GM23338 (cell line): ENCODE data around the gene ZNF22. TPM values are rescaled to one million over a fixed set of nuclear protein-coding genes. Genes with fewer than 3 reads are reported as not detected.

Experiments used
- ATAC-seq: fragments of 200-7000 bp; cut with Tn5 transposase; 3 replicates; pipeline ENCODE4 v1.9.1; 2020
- DNase-seq: peaks from one replicate; pipeline ENCODE4 v3.0.0-alpha.2; 2015; ENCODE audit warnings: low spot score
- H2AFZ ChIP-seq: fragments of 200-600 bp; sonication (generic); 2 replicates; pipeline ENCODE4 v1.8.0; 2016; ENCODE audit warnings: antibody characterized with exemption, mild to moderate bottlenecking, moderate library complexity
- H3F3A ChIP-seq: fragments of 200-600 bp; sonication (generic); replicated peaks from 2 replicates; pipeline ENCODE4 v1.8.0; 2017; ENCODE audit warnings: antibody characterized with exemption, mixed run types, low read depth
- H3K27ac ChIP-seq: fragments of 200-600 bp; sonication (generic); 2 replicates; pipeline ENCODE4 v1.6.1; 2016; ENCODE audit warnings: low read depth
- H3K27me3 ChIP-seq: fragments of 200-600 bp; sonication (generic); 2 replicates; pipeline ENCODE4 v1.8.0; 2016; ENCODE audit warnings: mild to moderate bottlenecking, mixed run types, moderate library complexity; ENCODE audit not compliant: insufficient read depth
- H3K36me3 ChIP-seq: fragments of 200-600 bp; sonication (generic); 2 replicates; pipeline ENCODE4 v1.8.0; 2016; ENCODE audit warnings: mild to moderate bottlenecking; ENCODE audit not compliant: insufficient read depth
- H3K4me1 ChIP-seq: fragments of 200-600 bp; sonication (generic); 2 replicates; pipeline ENCODE4 v1.8.0; 2016; ENCODE audit warnings: mild to moderate bottlenecking, moderate library complexity; ENCODE audit not compliant: insufficient read depth
- H3K4me2 ChIP-seq: fragments of 200-600 bp; sonication (generic); 2 replicates; pipeline ENCODE4 v1.7.1; 2017; ENCODE audit warnings: mixed run types
- H3K4me3 ChIP-seq: fragments of 200-600 bp; sonication (generic); 2 replicates; pipeline ENCODE4 v1.6.1; 2016; ENCODE audit warnings: mixed run types
- H3K79me2 ChIP-seq: fragments of 200-600 bp; sonication (generic); replicated peaks from 2 replicates; pipeline ENCODE4 v1.8.0; 2017; ENCODE audit warnings: mild to moderate bottlenecking; ENCODE audit not compliant: insufficient read depth
- H3K9me2 ChIP-seq: fragments of 200-600 bp; sonication (generic); 2 replicates; pipeline ENCODE4 v1.8.0; 2017; ENCODE audit not compliant: insufficient read depth
- H4K20me1 ChIP-seq: fragments of 200-600 bp; sonication (generic); replicated peaks from 2 replicates; pipeline ENCODE4 v1.8.0; 2017; ENCODE audit warnings: mild to moderate bottlenecking; ENCODE audit not compliant: insufficient read depth
- H3K27ac Mint-ChIP-seq: 2 replicates; pipeline ENCODE4 v1.8.0; 2020; ENCODE audit warnings: inconsistent platforms, mild to moderate bottlenecking, moderate library complexity, mixed read lengths
- H3K27me3 Mint-ChIP-seq: 3 replicates; pipeline ENCODE4 v1.8.0; 2022; ENCODE audit warnings: low read depth, mild to moderate bottlenecking, moderate library complexity, mixed read lengths, inconsistent platforms; ENCODE audit not compliant: insufficient read depth, poor library complexity
- H3K36me3 Mint-ChIP-seq: 3 replicates; pipeline ENCODE4 v1.8.0; 2021; ENCODE audit warnings: low read depth, mild to moderate bottlenecking, inconsistent platforms, moderate library complexity, mixed read lengths
- H3K4me1 Mint-ChIP-seq: 3 replicates; pipeline ENCODE4 v1.8.0; 2020; ENCODE audit warnings: mild to moderate bottlenecking, inconsistent platforms, mixed read lengths
- H3K4me3 Mint-ChIP-seq: 3 replicates; pipeline ENCODE4 v1.8.0; 2021; ENCODE audit warnings: moderate library complexity, mild to moderate bottlenecking, inconsistent platforms, mixed read lengths
- H3K9me3 Mint-ChIP-seq: 3 replicates; pipeline ENCODE4 v1.8.0; 2020; ENCODE audit warnings: moderate library complexity, mild to moderate bottlenecking, inconsistent platforms, mixed read lengths
- CREB1 ChIP-seq: fragments of 250-450 bp; sonication (Bioruptor Pico); IDR thresholded peaks from 2 replicates; pipeline ENCODE4 v1.5.0; 2020; ENCODE audit warnings: low read depth, mild to moderate bottlenecking, moderate library complexity
- CTCF ChIP-seq, 2 experiments: fragments of 200-600 bp in 1 of 2; sonication (generic) in 1 of 2; conservative IDR thresholded peaks; 2 replicates each; pipeline versions ENCODE4 v1.5.1 to v1.6.1; 2016 to 2017; ENCODE audit warnings: antibody characterized with exemption in 2 of 2, low read depth in 2 of 2, mild to moderate bottlenecking in 2 of 2, moderate library complexity in 1 of 2
- EZH2 ChIP-seq: fragments of 200-600 bp; sonication (generic); IDR thresholded peaks from one replicate; pipeline ENCODE4 v1.8.0; 2017; ENCODE audit warnings: antibody characterized with exemption, mild to moderate bottlenecking, low read depth; ENCODE audit not compliant: unreplicated experiment
- EZH2phosphoT487 ChIP-seq: fragments of 200-600 bp; sonication (generic); IDR thresholded peaks from one replicate; pipeline ENCODE4 v1.8.1; 2018; ENCODE audit warnings: antibody characterized with exemption; ENCODE audit not compliant: unreplicated experiment
- JUNB ChIP-seq: IDR thresholded peaks from one replicate; pipeline ENCODE4 v1.6.1; 2016; ENCODE audit warnings: antibody characterized with exemption; ENCODE audit not compliant: unreplicated experiment
- NANOG ChIP-seq: IDR thresholded peaks from 2 replicates; pipeline ENCODE4 v1.6.1; 2016; ENCODE audit warnings: antibody characterized with exemption, borderline replicate concordance
- POLR2AphosphoS5 ChIP-seq: IDR thresholded peaks from 2 replicates; pipeline ENCODE4 v1.6.1; 2016; ENCODE audit warnings: antibody characterized with exemption, low read depth
- STAT1 ChIP-seq: IDR thresholded peaks from one replicate; pipeline ENCODE4 v1.6.1; 2016; ENCODE audit warnings: antibody characterized with exemption; ENCODE audit not compliant: unreplicated experiment
- ZNF114 ChIP-seq: fragments of 250-450 bp; sonication (Bioruptor Pico); IDR thresholded peaks from 2 replicates; pipeline ENCODE4 v1.5.0; 2020; ENCODE audit warnings: mild to moderate bottlenecking, moderate library complexity
- ZNF462 ChIP-seq: fragments of 250-450 bp; sonication (Bioruptor Pico); IDR thresholded peaks from 2 replicates; pipeline ENCODE4 v1.5.0; 2020; ENCODE audit warnings: mild to moderate bottlenecking, moderate library complexity
- polyA plus RNA-seq: library from polyadenylated mRNA; unstranded; fragments of >200 nt; fragmentation: Nextera tagmentation; extraction: Ambion mirVana; gene quantifications from 2 replicates; pipeline ENCODE4 v1.2.1, GENCODE V29; 2016
- total RNA-seq: library from RNA; depleted of rRNA; stranded (reverse); fragments of >200 nt; shearing (Covaris generic); gene quantifications from 2 replicates; pipeline ENCODE4 v1.2.3, GENCODE V29; 2014
- TF ChIP-seq, protein P1 (sequence below): IDR thresholded peaks from one replicate; pipeline ENCODE4 v1.6.1; 2018; ENCODE audit warnings: antibody characterized with exemption; ENCODE audit not compliant: unreplicated experiment

Gene ZNF22
- total and polyA plus RNA-seq, 2 experiments from 2014 or later: 40.5 to 81.8 TPM

GRCh38 chr10:44952779-44953231, 47.9 kb upstream of the ZNF22 start:
- Histone ChIP-seq H3K27me3 (no peaks in the 10 kb centered on the region), H3F3A (no peaks in the 10 kb centered on the region), H3K4me2 (peak overlapping the region; percentile 7; the same call in 1 of the 2 replicates), H3K9me2 (no peaks in the 10 kb centered on the region), H3K4me1 (peaks cover 8% of the 10 kb centered on the region), H3K36me3 (no peaks in the 10 kb centered on the region), H4K20me1 (no peaks in the 10 kb centered on the region), H3K27ac (no peak overlapping the region), H3K4me3 (no peak overlapping the region), H2AFZ (no peak overlapping the region), H3K79me2 (no peaks in the 10 kb centered on the region)
- Mint-ChIP-seq H3K4me3 (no peak overlapping the region; the same call in 2 of the 3 replicates), H3K27ac (no peak overlapping the region), H3K4me1 (peaks cover 22% of the 10 kb centered on the region), H3K9me3 (no peaks in the 10 kb centered on the region), H3K27me3 (peaks cover 10% of the 10 kb centered on the region), H3K36me3 (peaks cover 11% of the 10 kb centered on the region; the same call in 2 of the 3 replicates)
- DNase-seq: peak; percentile 73
- no peak for TF ChIP-seq JUNB
- TF ChIP-seq ZNF114 (CRISPR knock-in tag): no peak
- TF ChIP-seq POLR2AphosphoS5: no peak
- TF ChIP-seq STAT1: no peak
- TF ChIP-seq, protein P1, sequence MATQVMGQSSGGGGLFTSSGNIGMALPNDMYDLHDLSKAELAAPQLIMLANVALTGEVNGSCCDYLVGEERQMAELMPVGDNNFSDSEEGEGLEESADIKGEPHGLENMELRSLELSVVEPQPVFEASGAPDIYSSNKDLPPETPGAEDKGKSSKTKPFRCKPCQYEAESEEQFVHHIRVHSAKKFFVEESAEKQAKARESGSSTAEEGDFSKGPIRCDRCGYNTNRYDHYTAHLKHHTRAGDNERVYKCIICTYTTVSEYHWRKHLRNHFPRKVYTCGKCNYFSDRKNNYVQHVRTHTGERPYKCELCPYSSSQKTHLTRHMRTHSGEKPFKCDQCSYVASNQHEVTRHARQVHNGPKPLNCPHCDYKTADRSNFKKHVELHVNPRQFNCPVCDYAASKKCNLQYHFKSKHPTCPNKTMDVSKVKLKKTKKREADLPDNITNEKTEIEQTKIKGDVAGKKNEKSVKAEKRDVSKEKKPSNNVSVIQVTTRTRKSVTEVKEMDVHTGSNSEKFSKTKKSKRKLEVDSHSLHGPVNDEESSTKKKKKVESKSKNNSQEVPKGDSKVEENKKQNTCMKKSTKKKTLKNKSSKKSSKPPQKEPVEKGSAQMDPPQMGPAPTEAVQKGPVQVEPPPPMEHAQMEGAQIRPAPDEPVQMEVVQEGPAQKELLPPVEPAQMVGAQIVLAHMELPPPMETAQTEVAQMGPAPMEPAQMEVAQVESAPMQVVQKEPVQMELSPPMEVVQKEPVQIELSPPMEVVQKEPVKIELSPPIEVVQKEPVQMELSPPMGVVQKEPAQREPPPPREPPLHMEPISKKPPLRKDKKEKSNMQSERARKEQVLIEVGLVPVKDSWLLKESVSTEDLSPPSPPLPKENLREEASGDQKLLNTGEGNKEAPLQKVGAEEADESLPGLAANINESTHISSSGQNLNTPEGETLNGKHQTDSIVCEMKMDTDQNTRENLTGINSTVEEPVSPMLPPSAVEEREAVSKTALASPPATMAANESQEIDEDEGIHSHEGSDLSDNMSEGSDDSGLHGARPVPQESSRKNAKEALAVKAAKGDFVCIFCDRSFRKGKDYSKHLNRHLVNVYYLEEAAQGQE: no peak
- no peak for TF ChIP-seq CREB1
- no peak for TF ChIP-seq EZH2phosphoT487
- TF ChIP-seq CTCF (conservative IDR thresholded peaks at IDR 0.05; ENCODE audit: low read depth in 2 of 2): no peak
- peak; percentile 83 for ATAC-seq

GRCh38 chr10:44954042-44954441, 46.7 kb upstream of the ZNF22 start:
- no peaks in the 10 kb centered on the region for H4K20me1 ChIP-seq
- peaks cover 33% of the 10 kb centered on the region for H3K4me1 Mint-ChIP-seq
- H3K27me3 ChIP-seq: no peaks in the 10 kb centered on the region
- peaks cover 11% of the 10 kb centered on the region; the same call in 2 of the 3 replicates for H3K36me3 Mint-ChIP-seq
- no peaks in the 10 kb centered on the region; the same call in 2 of the 3 replicates for H3K9me3 Mint-ChIP-seq
- no peaks in the 10 kb centered on the region for H3F3A ChIP-seq
- peaks cover 20% of the 10 kb centered on the region for H3K4me1 ChIP-seq
- DNase-seq (no peak), ATAC-seq (no peak)
- no peak overlapping the region for H3K27ac ChIP-seq
- H3K36me3 ChIP-seq: no peaks in the 10 kb centered on the region
- no peak overlapping the region for H2AFZ ChIP-seq
- H3K9me2 ChIP-seq: no peaks in the 10 kb centered on the region
- H3K27ac Mint-ChIP-seq: no peak overlapping the region
- H3K27me3 Mint-ChIP-seq: peaks cover 4% of the 10 kb centered on the region
- H3K4me3 ChIP-seq: no peak overlapping the region
- no peaks in the 10 kb centered on the region for H3K79me2 ChIP-seq
- no peak overlapping the region for H3K4me2 ChIP-seq
- no peak overlapping the region for H3K4me3 Mint-ChIP-seq
- TF ChIP-seq STAT1 (no peak), EZH2 (no peak), POLR2AphosphoS5 (no peak), ZNF462 (CRISPR knock-in tag) (no peak), CREB1 (no peak), NANOG (no peak)
